ENCODE measurements around the gene GPR18. TPM values are rescaled to one million over a fixed set of nuclear protein-coding genes. Genes with fewer than 3 reads are reported as not detected.

Gene GPR18
- total RNA-seq, 1 experiment from 2014 or later, result not detected

- no CpG with 5 or more reads among the region's 5 CpGs for WGBS (ENCODE audit: extremely low coverage, insufficient read length, low lambda C conversion rate)
- Histone ChIP-seq H3K9me3 (ENCODE audit: control insufficient read depth, low read depth, low read length) (no peaks in the 10 kb centered on the region), H3K4me1 (ENCODE audit: insufficient read depth, low read length) (no peaks in the 10 kb centered on the region; the same call in 1 of the 2 replicates), H2AFZ (ENCODE audit: low read length) (no peak overlapping the region), H2AK5ac (ENCODE audit: insufficient read length, low read length) (no peak overlapping the region), H4K5ac (ENCODE audit: insufficient read length, low read depth, low read length) (no peak overlapping the region), H3K79me2 (ENCODE audit: insufficient read depth, low read length) (no peaks in the 10 kb centered on the region), H3K18ac (ENCODE audit: insufficient read length, low read depth, low read length) (no peak overlapping the region), H2BK15ac (ENCODE audit: low read depth, low read length) (no peak overlapping the region), H2BK5ac (ENCODE audit: insufficient read length, low read length) (no peak overlapping the region), H3K14ac (ENCODE audit: insufficient read depth, low read length) (no peak overlapping the region), H3K56ac (ENCODE audit: insufficient read length, low read depth, low read length) (no peak overlapping the region), H3K9ac (ENCODE audit: extremely low read depth, insufficient read length, low read length) (no peak overlapping the region), H3K27ac (ENCODE audit: insufficient read length, low read depth, low read length) (no peak overlapping the region), H3T11ph (ENCODE audit: low read length) (no peak overlapping the region), H3K23ac (ENCODE audit: insufficient read length, low read depth, low read length) (no peak overlapping the region), H2BK20ac (ENCODE audit: low read depth, low read length, poor library complexity, severe bottlenecking) (no peak overlapping the region), H3K23me2 (ENCODE audit: insufficient read length, low read depth, low read length, poor library complexity, severe bottlenecking) (no peaks in the 10 kb centered on the region), H4K8ac (replicated peaks; ENCODE audit: insufficient read length, low read depth, low read length) (no peak overlapping the region), H3K27me3 (ENCODE audit: insufficient read depth, low read length) (no peaks in the 10 kb centered on the region), H2BK12ac (ENCODE audit: insufficient read length, low read depth, low read length) (no peak overlapping the region), H3K4me2 (ENCODE audit: insufficient read depth, insufficient read length, low read length) (no peak overlapping the region), H2BK120ac (ENCODE audit: low read depth, low read length, poor library complexity, severe bottlenecking) (no peak overlapping the region), H4K91ac (ENCODE audit: insufficient read length, low read depth, low read length) (no peak overlapping the region), H3K4ac (ENCODE audit: low read depth, low read length) (no peak overlapping the region), H4K20me1 (ENCODE audit: control insufficient read depth, insufficient read depth, insufficient read length) (no peaks in the 10 kb centered on the region), H3K79me1 (ENCODE audit: insufficient read depth, low read depth, low read length, poor library complexity, severe bottlenecking) (peaks cover 9% of the 10 kb centered on the region)
- peaks cover 30 to 37% of the 10 kb centered on the region in 2 experiments for H3K4me1 Mint-ChIP-seq
- no peaks in the 10 kb centered on the region for H3K27me3 Mint-ChIP-seq (ENCODE audit: low read depth)
- TF ChIP-seq, protein P1, sequence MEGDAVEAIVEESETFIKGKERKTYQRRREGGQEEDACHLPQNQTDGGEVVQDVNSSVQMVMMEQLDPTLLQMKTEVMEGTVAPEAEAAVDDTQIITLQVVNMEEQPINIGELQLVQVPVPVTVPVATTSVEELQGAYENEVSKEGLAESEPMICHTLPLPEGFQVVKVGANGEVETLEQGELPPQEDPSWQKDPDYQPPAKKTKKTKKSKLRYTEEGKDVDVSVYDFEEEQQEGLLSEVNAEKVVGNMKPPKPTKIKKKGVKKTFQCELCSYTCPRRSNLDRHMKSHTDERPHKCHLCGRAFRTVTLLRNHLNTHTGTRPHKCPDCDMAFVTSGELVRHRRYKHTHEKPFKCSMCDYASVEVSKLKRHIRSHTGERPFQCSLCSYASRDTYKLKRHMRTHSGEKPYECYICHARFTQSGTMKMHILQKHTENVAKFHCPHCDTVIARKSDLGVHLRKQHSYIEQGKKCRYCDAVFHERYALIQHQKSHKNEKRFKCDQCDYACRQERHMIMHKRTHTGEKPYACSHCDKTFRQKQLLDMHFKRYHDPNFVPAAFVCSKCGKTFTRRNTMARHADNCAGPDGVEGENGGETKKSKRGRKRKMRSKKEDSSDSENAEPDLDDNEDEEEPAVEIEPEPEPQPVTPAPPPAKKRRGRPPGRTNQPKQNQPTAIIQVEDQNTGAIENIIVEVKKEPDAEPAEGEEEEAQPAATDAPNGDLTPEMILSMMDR (conservative IDR thresholded peaks at IDR 0.05), result no peak
- H3K9me3 Mint-ChIP-seq, result no peaks in the 10 kb centered on the region
- no peak overlapping the region for H3K27ac Mint-ChIP-seq
- no peak for DNase-seq
- H3K4me3 Mint-ChIP-seq, result no peak overlapping the region
- peaks cover 4 to 10% (median 8%) of the 10 kb centered on the region in 3 experiments; a peak in 4 of 7 replicates for H3K36me3 Mint-ChIP-seq (ENCODE audit: insufficient read depth in 1 of 3, low read depth in 3 of 3)
Measured at GRCh38 chr13:99278200-99278599, 20.0 kb upstream of the GPR18 start.

Measured in H9 (cell line).